Measurements from ENCODE around the gene TRAPPC13.

Gene TRAPPC13

DNA sequence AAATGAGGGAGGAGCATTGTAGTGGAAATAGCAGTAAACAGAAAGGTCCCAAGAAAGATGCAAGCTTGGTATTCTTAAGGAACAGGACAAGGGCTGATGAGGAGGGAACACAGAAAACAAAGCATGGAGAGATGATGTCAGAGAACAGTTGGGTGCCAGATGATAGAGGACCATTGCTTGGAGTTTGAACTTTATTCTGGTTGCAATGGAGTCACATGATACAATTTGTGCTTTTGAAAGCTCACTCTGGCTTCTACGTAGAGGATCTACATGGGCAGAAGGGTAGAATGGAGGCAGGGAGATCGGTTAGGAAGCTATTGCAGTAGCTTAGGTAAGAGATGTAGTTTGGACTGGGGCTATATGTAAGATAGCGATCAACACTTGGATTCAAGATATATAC lies 57.3 kb downstream of the TRAPPC13 start:
- no peak for DNase-seq (ENCODE audit: low read depth)
- no peak for TF ChIP-seq CTCF (IDR thresholded peaks at IDR 0.05; ENCODE audit: insufficient read depth, low read depth, low read length, missing control alignments)
- no peak overlapping the region for H3K4me3 ChIP-seq (ENCODE audit: low read length)

- no peak overlapping the region for H3K4me3 ChIP-seq (ENCODE audit: low read length)
- DNase-seq (ENCODE audit: low read depth), result no peak
- TF ChIP-seq CTCF (IDR thresholded peaks at IDR 0.05; ENCODE audit: insufficient read depth, low read depth, low read length, missing control alignments), result no peak
Measured at GRCh38 chr5:65693121-65693520, 68.3 kb downstream of the TRAPPC13 start.

DNA sequence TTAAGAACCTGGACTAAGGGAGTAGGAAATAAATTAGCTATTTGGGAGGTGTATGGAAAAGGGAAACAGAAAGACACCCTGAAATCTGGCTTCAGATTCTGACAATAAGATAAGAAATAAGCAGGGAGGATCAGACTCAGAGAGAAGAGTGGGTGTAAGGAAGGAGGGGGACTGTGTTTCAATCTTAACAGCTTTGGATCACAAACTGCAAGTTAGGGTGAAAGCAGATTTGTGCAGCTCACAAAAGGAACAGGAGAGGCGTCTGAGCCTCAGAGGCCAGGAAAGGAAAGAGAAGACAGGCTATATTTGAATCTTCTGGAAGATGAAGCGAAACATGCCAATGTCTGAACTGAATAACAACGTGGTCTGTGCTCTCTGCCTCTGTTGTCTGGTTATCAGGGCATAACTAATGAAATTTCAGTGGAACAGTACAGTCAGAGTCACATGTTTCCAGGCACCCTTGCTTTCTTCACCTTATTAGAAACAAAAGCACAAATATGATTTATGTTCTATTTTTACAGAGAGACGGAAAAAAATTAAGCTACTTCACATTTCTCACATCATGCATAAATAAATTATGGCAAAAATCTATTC lies 70.4 kb downstream of the TRAPPC13 start:
- no peak for DNase-seq (ENCODE audit: low read depth)
- H3K4me3 ChIP-seq (ENCODE audit: low read length), result no peak overlapping the region
- TF ChIP-seq CTCF (IDR thresholded peaks at IDR 0.05; ENCODE audit: insufficient read depth, low read depth, low read length, missing control alignments), result no peak

DNA sequence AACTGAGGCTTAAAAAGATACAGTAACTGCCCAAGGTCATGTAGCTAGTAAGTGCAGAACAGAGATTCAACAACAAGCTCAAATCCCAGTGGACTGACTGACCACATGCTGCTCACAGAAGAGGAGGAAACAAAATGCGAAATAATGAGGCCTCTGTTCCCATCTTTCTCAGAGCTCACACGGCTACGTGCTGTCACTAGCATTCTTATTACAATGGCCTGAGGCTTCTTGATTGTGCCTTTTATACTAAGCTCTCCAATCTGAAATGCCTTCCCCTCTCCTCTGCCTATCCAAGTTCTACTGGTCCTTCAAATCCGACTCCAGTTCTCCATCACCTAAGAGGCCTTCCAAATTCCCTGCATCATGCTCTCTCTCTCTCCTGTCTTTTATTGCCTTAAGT lies 71.1 kb downstream of the TRAPPC13 start:
- no peak for TF ChIP-seq CTCF (IDR thresholded peaks at IDR 0.05; ENCODE audit: insufficient read depth, low read depth, low read length, missing control alignments)
- no peak for DNase-seq (ENCODE audit: low read depth)
- H3K4me3 ChIP-seq (ENCODE audit: low read length), result no peak overlapping the region

GRCh38 chr5:65696892-65697291 lies 72.1 kb downstream of the TRAPPC13 start:
- H3K4me3 ChIP-seq (ENCODE audit: low read length), result no peak overlapping the region
- no peak for DNase-seq (ENCODE audit: low read depth)
- TF ChIP-seq CTCF (IDR thresholded peaks at IDR 0.05; ENCODE audit: insufficient read depth, low read depth, low read length, missing control alignments), result no peak

- no peak for DNase-seq (ENCODE audit: low read depth)
- TF ChIP-seq CTCF (IDR thresholded peaks at IDR 0.05; ENCODE audit: insufficient read depth, low read depth, low read length, missing control alignments), result no peak
- H3K4me3 ChIP-seq (ENCODE audit: low read length), result no peak overlapping the region
Measured at GRCh38 chr5:65699338-65699737, 74.5 kb downstream of the TRAPPC13 start.

DNA sequence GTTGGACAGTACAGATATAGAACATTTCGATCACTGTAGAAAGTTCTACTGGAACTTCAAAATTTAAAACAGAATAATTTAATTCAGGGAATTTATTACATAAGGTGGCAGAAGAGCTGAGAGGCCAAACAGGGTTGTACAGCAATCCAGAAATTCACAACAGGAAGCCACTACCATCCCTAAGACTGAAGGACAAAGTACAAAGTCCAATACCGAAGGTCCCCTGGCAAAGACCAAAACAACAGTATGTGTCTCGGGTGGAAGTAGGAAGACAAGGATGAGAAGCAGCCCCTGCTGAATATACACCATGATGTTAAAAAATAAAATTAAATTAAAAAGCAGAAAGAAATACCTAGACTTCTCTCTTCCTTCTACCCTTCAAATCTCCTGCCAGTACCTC lies 77.2 kb downstream of the TRAPPC13 start:
- DNase-seq (ENCODE audit: low read depth), result no peak
- H3K4me3 ChIP-seq (ENCODE audit: low read length), result no peak overlapping the region
- TF ChIP-seq CTCF (IDR thresholded peaks at IDR 0.05; ENCODE audit: insufficient read depth, low read depth, low read length, missing control alignments), result no peak
